H1 (cell line): ENCODE data around the gene BBS9. TPM values are rescaled to one million over a fixed set of nuclear protein-coding genes. Genes with fewer than 3 reads are reported as not detected.

ENCODE experiments used
- CTCF ChIA-PET: fragments of 300-600 bp; sonication (Branson Sonifier 250); formaldehyde crosslinking; loops from one replicate; lab custom pipeline; 2021; ENCODE audit not compliant: partially characterized antibody; lab: Charles Lee
- POLR2A ChIA-PET: fragments of 300-600 bp; sonication (Branson Sonifier 250); formaldehyde crosslinking; loops from one replicate; lab custom pipeline; 2021; ENCODE audit warnings: inconsistent platforms; ENCODE audit not compliant: partially characterized antibody; lab: Charles Lee
- DNase-seq, 2 experiments: peaks; one replicate each; pipeline versions ENCODE4 v3.0.0 to v3.0.0-alpha.2; 2010 to 2022; ENCODE audit warnings: low spot score in 2 of 2, low read depth in 1 of 2, mixed read lengths in 1 of 2
- FAIRE-seq: peaks from 2 replicates; lab custom pipeline; 2011; peaks lifted over from hg19 to GRCh38; lab: Jason Lieb, UNC
- H2AFZ ChIP-seq: 2 replicates; pipeline ENCODE4 v1.8.1; 2012; ENCODE audit warnings: low read length, inconsistent platforms
- H2AK5ac ChIP-seq: 2 replicates; pipeline ENCODE4 v1.6.1; 2013; ENCODE audit warnings: low read depth, low read length
- H2BK120ac ChIP-seq: replicated peaks from 2 replicates; pipeline ENCODE3; 2013; ENCODE audit warnings: low read depth, low read length, inconsistent platforms
- H2BK12ac ChIP-seq: 2 replicates; pipeline ENCODE4 v1.6.1; 2013; ENCODE audit warnings: low read depth, low read length
- H2BK15ac ChIP-seq: 2 replicates; pipeline ENCODE4 v1.6.1; 2013; ENCODE audit warnings: low read length
- H2BK20ac ChIP-seq: 2 replicates; pipeline ENCODE4 v1.6.1; 2013; ENCODE audit warnings: low read length
- H2BK5ac ChIP-seq: 2 replicates; pipeline ENCODE4 v1.6.1; 2013; ENCODE audit warnings: low read depth, low read length
- H3K14ac ChIP-seq: 2 replicates; pipeline ENCODE4 v1.6.1; 2013; ENCODE audit warnings: inconsistent platforms; ENCODE audit not compliant: insufficient read length
- H3K18ac ChIP-seq: 2 replicates; pipeline ENCODE4 v1.6.1; 2013; ENCODE audit warnings: low read length; ENCODE audit errors: extremely low read depth
- H3K23ac ChIP-seq: 2 replicates; pipeline ENCODE4 v1.6.1; 2013; ENCODE audit warnings: inconsistent platforms; ENCODE audit not compliant: insufficient read length
- H3K23me2 ChIP-seq: 2 replicates; pipeline ENCODE4 v1.6.1; 2013; ENCODE audit warnings: low read depth, low read length
- H3K27ac ChIP-seq: 2 replicates; pipeline ENCODE4 v1.6.1; 2011; ENCODE audit warnings: low read depth, low read length, inconsistent platforms
- H3K27me3 ChIP-seq, 4 experiments: replicated peaks in 1 of 4; 1 replicate in 1 of 4; 2 replicates in 3 of 4; pipeline versions ENCODE4 v1.6.1 to v1.8.1; 2011 to 2013; ENCODE audit warnings: low read length in 3 of 4, mild to moderate bottlenecking in 3 of 4, inconsistent platforms in 2 of 4, mixed read lengths in 2 of 4, moderate library complexity in 1 of 4; ENCODE audit not compliant: control insufficient read depth in 3 of 4, insufficient read depth in 3 of 4; ENCODE audit errors: extremely low read depth in 1 of 4
- H3K36me3 ChIP-seq, 4 experiments: 2 replicates each; pipeline versions ENCODE4 v1.6.1 to v1.8.1; 2011 to 2013; ENCODE audit warnings: mild to moderate bottlenecking in 4 of 4, low read length in 3 of 4, moderate library complexity in 2 of 4, control low read depth in 1 of 4, inconsistent platforms in 1 of 4; ENCODE audit not compliant: insufficient read depth in 4 of 4, control insufficient read depth in 2 of 4
- H3K4ac ChIP-seq: replicated peaks from 2 replicates; pipeline ENCODE3; 2013; ENCODE audit warnings: low read length, low read depth, mixed read lengths, inconsistent platforms; ENCODE audit not compliant: insufficient read length
- H3K4me1 ChIP-seq, 4 experiments: replicated peaks in 1 of 4; 1 replicate in 1 of 4; 2 replicates in 3 of 4; pipeline versions ENCODE4 v1.6.1 to v1.8.1; 2011 to 2013; ENCODE audit warnings: low read length in 3 of 4, inconsistent platforms in 2 of 4, mixed read lengths in 1 of 4; ENCODE audit not compliant: insufficient read depth in 4 of 4, control insufficient read depth in 3 of 4
- H3K4me2 ChIP-seq, 2 experiments: 2 replicates each; pipeline versions ENCODE4 v1.6.1 to v1.8.1; 2011 to 2013; ENCODE audit warnings: low read depth in 2 of 2, low read length in 2 of 2, control low read depth in 1 of 2, inconsistent platforms in 1 of 2, mild to moderate bottlenecking in 1 of 2; ENCODE audit not compliant: insufficient read depth in 1 of 2
- H3K4me3 ChIP-seq, 4 experiments: fragments of 200-600, 300-600 bp in 1 of 4; sonication (generic), shearing (Covaris generic), sonication (Bioruptor Twin) in 1 of 4; 2 replicates each; pipeline versions ENCODE4 v1.5.1 to v1.8.1; 2011 to 2016; ENCODE audit warnings: low read length in 4 of 4, low read depth in 3 of 4, control low read depth in 2 of 4, inconsistent platforms in 2 of 4, mild to moderate bottlenecking in 2 of 4, mixed read lengths in 1 of 4, moderate library complexity in 1 of 4; ENCODE audit not compliant: insufficient read depth in 2 of 4; ENCODE audit errors: extremely low read depth in 1 of 4
- H3K56ac ChIP-seq: replicated peaks from 2 replicates; pipeline ENCODE3; 2013; ENCODE audit warnings: low read depth, mild to moderate bottlenecking, mixed read lengths, low read length, inconsistent platforms; ENCODE audit not compliant: insufficient read length
- H3K79me1 ChIP-seq: 2 replicates; pipeline ENCODE4 v1.6.1; 2013; ENCODE audit warnings: low read depth, low read length, control low read depth
- H3K79me2 ChIP-seq, 2 experiments: 2 replicates each; pipeline versions ENCODE4 v1.6.1 to v1.8.1; 2012 to 2013; ENCODE audit warnings: low read length in 2 of 2, mild to moderate bottlenecking in 2 of 2, inconsistent platforms in 1 of 2; ENCODE audit not compliant: insufficient read depth in 2 of 2, control insufficient read depth in 1 of 2
- H3K9ac ChIP-seq, 4 experiments: replicated peaks in 1 of 4; 1 replicate in 1 of 4; 2 replicates in 3 of 4; pipeline versions ENCODE4 v1.6.1 to v1.8.1; 2011 to 2013; ENCODE audit warnings: low read depth in 3 of 4, low read length in 3 of 4, control low read depth in 2 of 4, mild to moderate bottlenecking in 2 of 4, moderate library complexity in 2 of 4, inconsistent platforms in 1 of 4; ENCODE audit errors: extremely low read depth in 1 of 4
- H3K9me3 ChIP-seq, 2 experiments: 2 replicates each; pipeline versions ENCODE4 v1.6.1 to v1.8.1; 2012 to 2013; ENCODE audit warnings: mild to moderate bottlenecking in 2 of 2, moderate library complexity in 2 of 2, control low read depth in 1 of 2, inconsistent platforms in 1 of 2, low read depth in 1 of 2, low read length in 1 of 2, mixed read lengths in 1 of 2; ENCODE audit not compliant: insufficient read depth in 2 of 2
- H4K20me1 ChIP-seq, 2 experiments: replicated peaks in 1 of 2; 2 replicates each; pipeline versions ENCODE3 to v1.8.1; 2011 to 2013; ENCODE audit warnings: inconsistent platforms in 2 of 2, low read length in 2 of 2, mild to moderate bottlenecking in 1 of 2; ENCODE audit not compliant: insufficient read depth in 2 of 2, control insufficient read depth in 1 of 2
- H4K5ac ChIP-seq: 2 replicates; pipeline ENCODE4 v1.6.1; 2013; ENCODE audit warnings: low read length, low read depth, mixed read lengths, inconsistent platforms; ENCODE audit not compliant: insufficient read length
- H4K8ac ChIP-seq: 2 replicates; pipeline ENCODE4 v1.8.0; 2013; ENCODE audit warnings: mild to moderate bottlenecking, moderate library complexity, low read length, inconsistent platforms; ENCODE audit not compliant: insufficient read depth; ENCODE audit errors: extremely low read depth
- H4K91ac ChIP-seq: replicated peaks from 2 replicates; pipeline ENCODE3; 2013; ENCODE audit warnings: low read length, mixed read lengths, inconsistent platforms; ENCODE audit not compliant: insufficient read length
- BACH1 ChIP-seq: IDR thresholded peaks from 2 replicates; pipeline ENCODE4 v1.6.1; 2012; ENCODE audit warnings: low read length, improper control_type of control experiment
- CBX8 ChIP-seq: fragments of 300-800, 300-1000 bp; sonication (generic); IDR thresholded peaks from 2 replicates; pipeline ENCODE4 v1.7.1; 2016; ENCODE audit warnings: low read depth, low read length, borderline replicate concordance
- CHD1 ChIP-seq: IDR thresholded peaks from 2 replicates; pipeline ENCODE4 v1.6.1; 2012; ENCODE audit warnings: low read depth, low read length, improper control_type of control experiment
- CTBP2 ChIP-seq: IDR thresholded peaks from 2 replicates; pipeline ENCODE4 v1.7.0; 2011; ENCODE audit warnings: borderline replicate concordance, mild to moderate bottlenecking, moderate library complexity, mixed read lengths, low read length; ENCODE audit not compliant: insufficient read depth, insufficient read length
- CTCF ChIP-seq, 3 experiments: IDR thresholded peaks; 1 replicate in 2 of 3; 2 replicates in 1 of 3; pipeline versions ENCODE4 v1.5.1 to v1.6.1; 2011; ENCODE audit warnings: low read length in 3 of 3, mild to moderate bottlenecking in 3 of 3, inconsistent platforms in 2 of 3, low read depth in 1 of 3, moderate library complexity in 1 of 3; ENCODE audit not compliant: insufficient read depth in 1 of 3; ENCODE audit errors: control extremely low read depth in 1 of 3
- EP300 ChIP-seq, 2 experiments: IDR thresholded peaks; 1 replicate in 1 of 2; 2 replicates in 1 of 2; pipeline ENCODE4 v1.6.1; 2011 to 2012; ENCODE audit warnings: low read depth in 2 of 2, low read length in 2 of 2, mild to moderate bottlenecking in 2 of 2, borderline replicate concordance in 1 of 2, inconsistent platforms in 1 of 2, moderate library complexity in 1 of 2
- GTF2F1 ChIP-seq: IDR thresholded peaks from 2 replicates; pipeline ENCODE4 v1.6.1; 2012; ENCODE audit warnings: low read depth, low read length, improper control_type of control experiment, borderline replicate concordance
- KDM5A ChIP-seq: fragments of 200-600 bp; IDR thresholded peaks from 2 replicates; pipeline ENCODE4 v1.7.1; 2012; ENCODE audit warnings: mild to moderate bottlenecking, low read length, inconsistent platforms, mixed read lengths
- MAFK ChIP-seq: IDR thresholded peaks from 2 replicates; pipeline ENCODE4 v1.6.1; 2012; ENCODE audit warnings: low read depth, mild to moderate bottlenecking, improper control_type of control experiment, low read length
- POU5F1 ChIP-seq: IDR thresholded peaks from 2 replicates; pipeline ENCODE4 v1.6.1; 2011; ENCODE audit warnings: low read depth, mild to moderate bottlenecking, low read length, moderate library complexity
- SIN3A ChIP-seq, 2 experiments: IDR thresholded peaks in 1 of 2; conservative IDR thresholded peaks in 1 of 2; 2 replicates each; pipeline ENCODE4 v1.6.1; 2011 to 2012; ENCODE audit warnings: low read length in 2 of 2, improper control_type of control experiment in 1 of 2, low read depth in 1 of 2, mild to moderate bottlenecking in 1 of 2
- WGBS, 2 experiments: shearing (Covaris generic) in 1 of 2; methylation state at CpG; one replicate each; pipeline versions ENCODE4 v1.1.6 to v1.1.7; 2013 to 2015; ENCODE audit warnings: low lambda C conversion rate in 2 of 2, mixed read lengths in 2 of 2, inconsistent platforms in 1 of 2, low coverage in 1 of 2, missing lambda C conversion rate in 1 of 2; ENCODE audit not compliant: insufficient replicate concordance in 2 of 2, insufficient coverage in 1 of 2, insufficient read length in 1 of 2; ENCODE audit errors: extremely low coverage in 1 of 2, missing lambda C conversion rate in 1 of 2; 5-methylcytosine and 5-hydroxymethylcytosine counted together
- polyA plus RNA-seq, 7 experiments: library from polyadenylated mRNA; depleted of rRNA in 3 of 7; stranded (reverse) in 5 of 7; unstranded in 2 of 7; fragments of >200 nt in 5 of 7; fragments of 200-250 nt in 2 of 7; gene quantifications; 1 replicate in 5 of 7; 2 replicates in 1 of 7; 4 replicates in 1 of 7; pipeline versions ENCODE4 v1.2.1 to v1.2.3, GENCODE V29; 2011 to 2013; ENCODE audit warnings: missing spikeins in 2 of 7, mixed read lengths in 2 of 7
- total RNA-seq: library from RNA; stranded (reverse); fragmentation: NEBNext Ultra II Directional; extraction: Animal tissue kit (Norgen Biotek cat#: 25700); gene quantifications from 2 replicates; pipeline ENCODE4 v1.2.1, GENCODE V29; 2021

The BBS9 gene
- total and polyA plus RNA-seq, 2 of the 8 experiments (the other 6 are each of a cell fraction or from before 2014, with no cell fraction given), result 22.3 to 37.0 TPM

- no peak overlapping the region for H2BK120ac ChIP-seq
- peak overlapping the region in 1 of 4 experiments; percentile 27; a peak in 2 of 7 replicates for H3K9ac ChIP-seq
- WGBS, 2 experiments, result 65% methylated on average over 3 of the region's 3 CpGs; no CpG with 5 or more reads in 1 of the 2 experiments
- peak overlapping the region; percentile 98 for H2AFZ ChIP-seq
- no peak overlapping the region for H2BK12ac ChIP-seq
- H3K4me1 ChIP-seq, result no peaks in the 10 kb centered on the region
- H2BK20ac ChIP-seq, result no peak overlapping the region
- H3K14ac ChIP-seq, result no peak overlapping the region
- TF ChIP-seq MAFK, result no peak
- no peak for TF ChIP-seq CTCF (IDR thresholded peaks at IDR 0.05; ENCODE audit: control extremely low read depth in 1 of 3, insufficient read depth in 1 of 3, low read depth in 1 of 3, low read length in 3 of 3)
- no peak for TF ChIP-seq SIN3A (conservative IDR thresholded peaks at IDR 0.05 in 1 of 2, IDR thresholded peaks at IDR 0.05 in 1 of 2; ENCODE audit: low read depth in 1 of 2, low read length in 2 of 2)
- no peak for TF ChIP-seq GTF2F1
- no peak for TF ChIP-seq POU5F1
- no peak for TF ChIP-seq CTBP2
- no peak for TF ChIP-seq CHD1
- no peak for TF ChIP-seq CBX8
- no peak for TF ChIP-seq KDM5A
- no peak for TF ChIP-seq BACH1
- no peak for TF ChIP-seq EP300 (IDR thresholded peaks at IDR 0.05; ENCODE audit: borderline replicate concordance in 1 of 2, low read depth in 2 of 2, low read length in 2 of 2)
- H4K5ac ChIP-seq, result no peak overlapping the region
- H4K91ac ChIP-seq, result no peak overlapping the region
- no peaks in the 10 kb centered on the region for H3K79me1 ChIP-seq
- H2BK5ac ChIP-seq, result no peak overlapping the region
- H3K4me2 ChIP-seq, result peak overlapping the region; percentile 82 to 91
- no peak overlapping the region for H3K56ac ChIP-seq
- ChIA-PET CTCF (interaction anchor here (0.9 kb wide), 1 partner anchor 12 kb away, joined by 3 read pairs; no protein-coding TSS in a partner anchor), POLR2A (interaction anchor here (1.1 kb wide), 1 partner anchor 238 kb away, joined by 3 read pairs; the partner anchor contains the start of gene KBTBD2)
- no peaks in the 10 kb centered on the region for H3K36me3 ChIP-seq
- FAIRE-seq (no peak), DNase-seq (no peak)
- no peak overlapping the region for H2BK15ac ChIP-seq
- H2AK5ac ChIP-seq, result no peak overlapping the region
- H3K9me3 ChIP-seq, result no peaks in the 10 kb centered on the region
- H3K18ac ChIP-seq, result no peak overlapping the region
- no peak overlapping the region for H3K23ac ChIP-seq
- peak overlapping the region; percentile 56 to 97 (median 88); a peak in 6 of 8 replicates for H3K4me3 ChIP-seq
- H3K23me2 ChIP-seq, result peaks cover 7% of the 10 kb centered on the region; the same call in 1 of the 2 replicates
- H3K4ac ChIP-seq, result no peak overlapping the region
- no peaks in the 10 kb centered on the region for H3K79me2 ChIP-seq
- H3K27ac ChIP-seq, result no peak overlapping the region
- no peak overlapping the region for H4K8ac ChIP-seq
- H3K27me3 ChIP-seq, result no peaks in the 10 kb centered on the region
- H4K20me1 ChIP-seq, result no peaks in the 10 kb centered on the region
Measured at GRCh38 chr7:33130184-33130583, 820 bp downstream of the BBS9 start.
